Right lobe of liver (tissue), 6 donors: ENCODE results near the gene CMTM6. TPM values are rescaled to one million over a fixed set of nuclear protein-coding genes. Genes with fewer than 3 reads are reported as not detected.

Experiments used
- ATAC-seq, 4 donors: fragments of 200-7000 bp; cut with Tn5 transposase; one replicate each; pipeline ENCODE4 v1.9.1; 2020; ENCODE audit warnings: mild to moderate bottlenecking in 4 of 4, moderate library complexity in 4 of 4
- DNase-seq, 3 donors: peaks; one replicate each; pipeline ENCODE4 v3.0.0-alpha.2; 2020
- H3K27ac ChIP-seq, 3 donors: fragments of 200-600 bp; one replicate each; pipeline ENCODE4 v1.8.0; 2022
- H3K27me3 ChIP-seq, 2 donors: fragments of 200-600 bp; one replicate each; pipeline ENCODE4 v1.8.0; 2022
- H3K36me3 ChIP-seq, 4 donors: fragments of 200-600 bp; sonication (generic) in 1 of 4; one replicate each; pipeline versions ENCODE4 v1.5.1 to v1.8.0; 2017 to 2022; ENCODE audit warnings: control low read depth in 1 of 4
- H3K4me1 ChIP-seq, 4 donors: fragments of 200-600 bp; sonication (generic) in 1 of 4; one replicate each; pipeline versions ENCODE4 v1.5.1 to v1.8.0; 2017 to 2022; ENCODE audit warnings: control low read depth in 1 of 4
- H3K4me3 ChIP-seq, 3 donors: fragments of 200-600 bp; one replicate each; pipeline ENCODE4 v1.8.0; 2022
- H3K9me3 ChIP-seq, 4 donors: fragments of 200-600 bp; sonication (generic) in 1 of 4; one replicate each; pipeline versions ENCODE4 v1.5.1 to v1.8.0; 2017 to 2022; ENCODE audit warnings: control low read depth in 1 of 4
- CTCF ChIP-seq, 4 donors: fragments of 200-600 bp in 3 of 4; fragments of 450-650 bp in 1 of 4; IDR thresholded peaks; one replicate each; pipeline versions ENCODE4 v1.5.1 to v1.8.0; 2016 to 2022; ENCODE audit warnings: antibody characterized with exemption in 4 of 4, mild to moderate bottlenecking in 2 of 4
- POLR2A ChIP-seq: fragments of 450-650 bp; IDR thresholded peaks from one replicate; pipeline ENCODE4 v1.6.1; 2017; ENCODE audit warnings: antibody characterized with exemption, mild to moderate bottlenecking
- WGBS: methylation state at CpG from one replicate; pipeline ENCODE4 v1.1.6; 2018; ENCODE audit warnings: low coverage, low lambda C conversion rate; ENCODE audit not compliant: insufficient coverage; ENCODE audit errors: missing lambda C conversion rate; 5-methylcytosine and 5-hydroxymethylcytosine counted together
- intact Hi-C, 2 donors: fragments of 100-400 bp; cut with DNase I; formaldehyde crosslinking; loops; one replicate each; pipeline versions ENCODE4 v1.11.2 to v1.14.1; 2022
- total RNA-seq, 6 experiments: library from RNA; depleted of rRNA in 2 of 6; stranded (reverse); fragments of >200 nt in 2 of 6; fragmentation: NEBNext Ultra II Directional in 3 of 6; extraction: Animal tissue kit (Norgen Biotek cat#: 25700) in 3 of 6; gene quantifications; one replicate each; pipeline versions ENCODE4 v1.1.0 to v1.2.4, GENCODE V29; 2016 to 2023
- donor health status: DM: no; HTN: yes; CAD: no.
- donor health status: DM: no; HTN: no; CAD: no.
- donor health status: DM: no; HTN: no; CAD: no.
- donor health status: DM: no; HTN: yes; CAD: no.
- donor health status: DM: no; HTN: yes; CAD: no.

The CMTM6 gene
- total RNA-seq, 6 experiments from 2014 or later, result 45.2 to 69.1 (median 57.2) TPM

GRCh38 chr3:32493437-32494414, 8.9 kb downstream of the CMTM6 start:
- no peak for DNase-seq

GRCh38 chr3:32492684-32493436, 9.8 kb downstream of the CMTM6 start:
- H3K27me3 ChIP-seq, result no peaks in the 10 kb centered on the region
- H3K4me1 ChIP-seq, result peaks cover 0 to 45% (median 6%) of the 10 kb centered on the region in 4 donors
- 91% methylated on average over 3 of the region's 3 CpGs for WGBS
- intact Hi-C loops, result no loop called here
- TF ChIP-seq CTCF (IDR thresholded peaks at IDR 0.05) (no peak), POLR2A (no peak)
- DNase-seq, result no peak
- H3K4me3 ChIP-seq, result no peak overlapping the region
- no peaks in the 10 kb centered on the region for H3K9me3 ChIP-seq
- ATAC-seq, result no peak
- no peak overlapping the region for H3K27ac ChIP-seq
- H3K36me3 ChIP-seq, result peaks cover 0 to 2% (median under 1%) of the 10 kb centered on the region in 4 donors

More at GRCh38 chr3:32493437-32494414, 8.9 kb downstream of the CMTM6 start:
- Histone ChIP-seq H3K4me1 (peaks cover 0 to 54% (median 10%) of the 10 kb centered on the region in 4 donors), H3K27me3 (no peaks in the 10 kb centered on the region), H3K27ac (no peak overlapping the region), H3K4me3 (no peak overlapping the region), H3K9me3 (no peaks in the 10 kb centered on the region), H3K36me3 (no peaks in the 10 kb centered on the region)
- WGBS, result 56% methylated on average over 3 of the region's 3 CpGs
- TF ChIP-seq POLR2A, result no peak
- ATAC-seq, result peak in 1 of 4 donors; percentile 65
- intact Hi-C loops, result no loop called here

GRCh38 chr3:32488474-32489008, 14.1 kb downstream of the CMTM6 start:
- peaks cover 0 to 23% (median 8%) of the 10 kb centered on the region in 4 donors for H3K36me3 ChIP-seq
- WGBS, result 81% methylated on average over 2 of the region's 3 CpGs
- no peaks in the 10 kb centered on the region for H3K9me3 ChIP-seq
- ATAC-seq (no peak), DNase-seq (no peak)
- TF ChIP-seq POLR2A (no peak), CTCF (IDR thresholded peaks at IDR 0.05) (no peak)
- H3K4me3 ChIP-seq, result no peak overlapping the region
- H3K27ac ChIP-seq, result no peak overlapping the region
- peaks cover 0 to 17% (median 0%) of the 10 kb centered on the region in 4 donors for H3K4me1 ChIP-seq
- intact Hi-C loops, result no loop called here
- no peaks in the 10 kb centered on the region for H3K27me3 ChIP-seq

- Histone ChIP-seq H3K9me3 (no peaks in the 10 kb centered on the region), H3K4me1 (peaks cover 0 to 11% (median 0%) of the 10 kb centered on the region in 4 donors), H3K27ac (no peak overlapping the region), H3K36me3 (peaks cover 0 to 29% (median 8%) of the 10 kb centered on the region in 4 donors), H3K27me3 (no peaks in the 10 kb centered on the region), H3K4me3 (no peak overlapping the region)
- TF ChIP-seq POLR2A (no peak), CTCF (IDR thresholded peaks at IDR 0.05) (no peak)
- intact Hi-C loops, result no loop called here
- DNase-seq (no peak), ATAC-seq (no peak)
- WGBS, result 87% methylated on average over 3 of the region's 3 CpGs
Measured at GRCh38 chr3:32487781-32488473, 14.7 kb downstream of the CMTM6 start.
